ENCODE measurements around the gene GAS6.

GAS6 gene

GRCh38 chr13:113845055-113845454 is 18.8 kb downstream of the GAS6 start:
- H3K27me3 ChIP-seq (replicated peaks) = no peaks in the 10 kb centered on the region
- no peaks in the 10 kb centered on the region for H3K36me3 ChIP-seq (replicated peaks)
- no peak for DNase-seq
- no peak overlapping the region for H3K4me3 ChIP-seq (ENCODE audit: low read depth, low read length)
- H3K27ac ChIP-seq = no peak overlapping the region
- TF ChIP-seq, protein P1, sequence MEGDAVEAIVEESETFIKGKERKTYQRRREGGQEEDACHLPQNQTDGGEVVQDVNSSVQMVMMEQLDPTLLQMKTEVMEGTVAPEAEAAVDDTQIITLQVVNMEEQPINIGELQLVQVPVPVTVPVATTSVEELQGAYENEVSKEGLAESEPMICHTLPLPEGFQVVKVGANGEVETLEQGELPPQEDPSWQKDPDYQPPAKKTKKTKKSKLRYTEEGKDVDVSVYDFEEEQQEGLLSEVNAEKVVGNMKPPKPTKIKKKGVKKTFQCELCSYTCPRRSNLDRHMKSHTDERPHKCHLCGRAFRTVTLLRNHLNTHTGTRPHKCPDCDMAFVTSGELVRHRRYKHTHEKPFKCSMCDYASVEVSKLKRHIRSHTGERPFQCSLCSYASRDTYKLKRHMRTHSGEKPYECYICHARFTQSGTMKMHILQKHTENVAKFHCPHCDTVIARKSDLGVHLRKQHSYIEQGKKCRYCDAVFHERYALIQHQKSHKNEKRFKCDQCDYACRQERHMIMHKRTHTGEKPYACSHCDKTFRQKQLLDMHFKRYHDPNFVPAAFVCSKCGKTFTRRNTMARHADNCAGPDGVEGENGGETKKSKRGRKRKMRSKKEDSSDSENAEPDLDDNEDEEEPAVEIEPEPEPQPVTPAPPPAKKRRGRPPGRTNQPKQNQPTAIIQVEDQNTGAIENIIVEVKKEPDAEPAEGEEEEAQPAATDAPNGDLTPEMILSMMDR (IDR thresholded peaks at IDR 0.05; ENCODE audit: low read depth, low read length, missing control alignments) = no peak
- in situ Hi-C loops (cut with HindIII; ENCODE audit: low pct_ligation_motif_present, low sequenced_read_pairs) = no loop called here

- no peaks in the 10 kb centered on the region for H3K36me3 ChIP-seq (replicated peaks)
- H3K4me3 ChIP-seq (ENCODE audit: low read depth, low read length) = no peak overlapping the region
- in situ Hi-C loops (cut with HindIII; ENCODE audit: low pct_ligation_motif_present, low sequenced_read_pairs) = no loop called here
- no peak for DNase-seq
- H3K27ac ChIP-seq = no peak overlapping the region
- H3K27me3 ChIP-seq (replicated peaks) = no peaks in the 10 kb centered on the region
- TF ChIP-seq, protein P1 (IDR thresholded peaks at IDR 0.05; ENCODE audit: low read depth, low read length, missing control alignments) = peak; percentile 4
Measured at GRCh38 chr13:113843864-113844556, 19.9 kb downstream of the GAS6 start.

DNA sequence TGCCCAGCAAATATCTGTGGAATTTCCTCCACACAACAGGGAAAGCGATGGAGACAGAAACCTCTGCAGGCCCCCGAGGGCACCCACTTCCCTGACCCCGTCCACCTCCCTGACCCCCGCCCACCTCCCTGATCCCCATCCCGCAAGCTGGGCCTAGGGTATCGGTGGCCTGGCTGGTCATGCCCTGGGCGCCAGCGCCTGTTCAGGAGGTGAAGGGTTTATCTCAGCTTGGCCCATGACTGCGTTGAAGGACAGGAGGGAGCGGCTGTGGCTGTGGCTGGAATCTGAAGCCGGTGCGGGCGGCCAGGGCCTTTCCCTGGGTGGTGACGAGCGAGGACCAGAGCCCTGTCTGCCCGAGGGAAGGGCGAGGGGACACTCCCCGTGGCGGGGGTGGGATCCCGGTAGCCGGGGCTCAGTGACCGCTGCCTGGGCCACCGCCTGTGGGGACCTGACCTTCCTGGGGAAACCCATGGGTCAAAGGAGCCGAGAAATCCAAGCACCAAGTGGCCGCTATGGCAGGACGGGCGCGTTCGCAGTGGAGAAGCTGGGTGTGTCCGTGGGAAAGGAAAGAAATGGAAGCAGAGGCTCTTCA is 20.7 kb downstream of the GAS6 start:
- H3K27ac ChIP-seq = no peak overlapping the region
- in situ Hi-C loops (cut with HindIII; ENCODE audit: low pct_ligation_motif_present, low sequenced_read_pairs) = no loop called here
- TF ChIP-seq, protein P1 (IDR thresholded peaks at IDR 0.05; ENCODE audit: low read depth, low read length, missing control alignments) = no peak
- DNase-seq = no peak
- H3K4me3 ChIP-seq (ENCODE audit: low read depth, low read length) = no peak overlapping the region
- H3K27me3 ChIP-seq (replicated peaks) = no peaks in the 10 kb centered on the region
- no peaks in the 10 kb centered on the region for H3K36me3 ChIP-seq (replicated peaks)

DNA sequence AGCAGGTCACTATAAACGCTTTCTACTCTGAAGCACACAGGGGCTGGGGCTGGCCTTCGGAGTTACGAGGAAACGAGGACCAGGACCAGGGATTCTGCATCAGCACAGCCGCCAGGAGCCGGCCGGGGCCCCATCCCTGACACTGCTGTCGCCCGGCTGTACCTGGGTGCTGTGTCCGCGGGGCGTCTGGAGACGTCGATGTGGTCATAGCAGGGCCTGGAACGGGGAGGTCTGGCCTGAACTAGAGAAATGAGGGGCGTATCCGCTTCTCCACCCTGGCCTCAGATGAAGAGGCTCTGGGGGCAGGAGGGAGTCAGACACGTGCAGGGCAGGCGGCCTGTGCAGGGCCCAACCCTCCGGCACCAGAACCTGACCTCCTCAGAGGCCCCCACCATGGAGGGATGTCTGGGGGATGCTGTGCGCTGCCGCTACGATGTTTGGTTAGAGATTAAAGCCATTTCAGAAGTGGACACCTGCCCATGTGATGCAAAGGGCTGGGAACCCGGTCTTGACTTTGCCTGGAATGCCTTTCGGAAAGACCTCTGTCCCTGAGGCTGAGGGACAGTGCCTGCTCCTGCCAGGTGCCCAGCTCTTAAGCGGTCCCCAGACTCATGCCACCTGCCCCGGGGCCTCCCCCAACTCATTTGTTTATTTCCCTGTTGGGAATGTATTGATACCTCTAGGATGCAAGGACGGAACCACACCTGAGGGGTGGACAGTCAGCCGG is 21.4 kb downstream of the GAS6 start:
- no peaks in the 10 kb centered on the region for H3K36me3 ChIP-seq (replicated peaks)

DNA sequence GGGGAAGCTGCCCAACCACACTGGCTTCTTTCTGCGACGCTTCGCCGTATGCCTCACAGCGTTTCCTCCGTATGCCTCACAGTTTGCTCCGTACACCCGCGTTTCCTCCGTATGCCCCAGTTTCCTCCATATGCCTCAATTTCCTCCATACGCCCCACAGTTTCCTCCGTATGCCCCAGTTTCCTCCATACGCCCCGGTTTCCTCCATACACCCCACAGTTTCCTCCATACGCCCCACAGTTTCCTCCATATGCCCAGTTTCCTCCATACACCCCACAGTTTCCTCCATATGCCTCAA is 22.6 kb downstream of the GAS6 start:
- no peaks in the 10 kb centered on the region for H3K27me3 ChIP-seq (replicated peaks)
- DNase-seq = no peak
- H3K4me3 ChIP-seq (ENCODE audit: low read depth, low read length) = no peak overlapping the region
- in situ Hi-C loops (cut with HindIII; ENCODE audit: low pct_ligation_motif_present, low sequenced_read_pairs) = no loop called here
- no peak overlapping the region for H3K27ac ChIP-seq
- H3K36me3 ChIP-seq (replicated peaks) = no peaks in the 10 kb centered on the region
- TF ChIP-seq, protein P1 (IDR thresholded peaks at IDR 0.05; ENCODE audit: low read depth, low read length, missing control alignments) = no peak

More for the DNA sequence above, 21.4 kb downstream of the GAS6 start:
- Histone ChIP-seq H3K27ac (no peak overlapping the region), H3K4me3 (ENCODE audit: low read depth, low read length) (no peak overlapping the region), H3K27me3 (replicated peaks) (no peaks in the 10 kb centered on the region)
- DNase-seq = no peak
- in situ Hi-C loops (cut with HindIII; ENCODE audit: low pct_ligation_motif_present, low sequenced_read_pairs) = no loop called here
- TF ChIP-seq, protein P1 (IDR thresholded peaks at IDR 0.05; ENCODE audit: low read depth, low read length, missing control alignments) = no peak

Measured in brain microvascular endothelial cell (primary cell).